Measurements from ENCODE around the gene NOS2.
"Not testable (repeated sequence)": the region's sequence is repeated elsewhere in the genome, so short reads cannot be mapped to it uniquely, and the experiment has no call there.

Gene NOS2

GRCh38 chr17:27845264-27846041 is 45.1 kb upstream of the NOS2 start:
- Histone ChIP-seq H3K4me3 (IDR thresholded peaks at IDR 0.05; ENCODE audit: insufficient read depth, low read depth, low read length) (no peak overlapping the region), H2AFZ (ENCODE audit: low read depth) (no peak overlapping the region), H3K27ac (no peak overlapping the region), H3K36me3 (ENCODE audit: insufficient read depth) (no peaks in the 10 kb centered on the region), H3K9ac (no peak overlapping the region), H3K27me3 (ENCODE audit: insufficient read depth, low read depth) (no peaks in the 10 kb centered on the region), H3K4me1 (ENCODE audit: low read depth, poor library complexity, severe bottlenecking) (no peaks in the 10 kb centered on the region), H4K20me1 (ENCODE audit: insufficient read depth) (no peaks in the 10 kb centered on the region), H3K4me2 (no peak overlapping the region), H3K79me2 (ENCODE audit: insufficient read depth, low read depth) (no peaks in the 10 kb centered on the region)
- TF ChIP-seq, protein P1, sequence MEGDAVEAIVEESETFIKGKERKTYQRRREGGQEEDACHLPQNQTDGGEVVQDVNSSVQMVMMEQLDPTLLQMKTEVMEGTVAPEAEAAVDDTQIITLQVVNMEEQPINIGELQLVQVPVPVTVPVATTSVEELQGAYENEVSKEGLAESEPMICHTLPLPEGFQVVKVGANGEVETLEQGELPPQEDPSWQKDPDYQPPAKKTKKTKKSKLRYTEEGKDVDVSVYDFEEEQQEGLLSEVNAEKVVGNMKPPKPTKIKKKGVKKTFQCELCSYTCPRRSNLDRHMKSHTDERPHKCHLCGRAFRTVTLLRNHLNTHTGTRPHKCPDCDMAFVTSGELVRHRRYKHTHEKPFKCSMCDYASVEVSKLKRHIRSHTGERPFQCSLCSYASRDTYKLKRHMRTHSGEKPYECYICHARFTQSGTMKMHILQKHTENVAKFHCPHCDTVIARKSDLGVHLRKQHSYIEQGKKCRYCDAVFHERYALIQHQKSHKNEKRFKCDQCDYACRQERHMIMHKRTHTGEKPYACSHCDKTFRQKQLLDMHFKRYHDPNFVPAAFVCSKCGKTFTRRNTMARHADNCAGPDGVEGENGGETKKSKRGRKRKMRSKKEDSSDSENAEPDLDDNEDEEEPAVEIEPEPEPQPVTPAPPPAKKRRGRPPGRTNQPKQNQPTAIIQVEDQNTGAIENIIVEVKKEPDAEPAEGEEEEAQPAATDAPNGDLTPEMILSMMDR (conservative IDR thresholded peaks at IDR 0.05; ENCODE audit: low read depth, low read length): no peak

GRCh38 chr17:27840688-27841087 is 40.4 kb upstream of the NOS2 start:
- no peaks in the 10 kb centered on the region for H3K36me3 ChIP-seq (ENCODE audit: insufficient read depth)
- TF ChIP-seq, protein P1 (conservative IDR thresholded peaks at IDR 0.05; ENCODE audit: low read depth, low read length): no peak
- H4K20me1 ChIP-seq (ENCODE audit: insufficient read depth): no peaks in the 10 kb centered on the region
- H3K27me3 ChIP-seq (ENCODE audit: insufficient read depth, low read depth): no peaks in the 10 kb centered on the region
- H2AFZ ChIP-seq (ENCODE audit: low read depth): no peak overlapping the region
- H3K4me1 ChIP-seq (ENCODE audit: low read depth, poor library complexity, severe bottlenecking): no peaks in the 10 kb centered on the region
- no peaks in the 10 kb centered on the region for H3K79me2 ChIP-seq (ENCODE audit: insufficient read depth, low read depth)
- H3K9ac ChIP-seq: no peak overlapping the region
- no peak overlapping the region for H3K4me2 ChIP-seq
- no peak overlapping the region for H3K4me3 ChIP-seq (IDR thresholded peaks at IDR 0.05; ENCODE audit: insufficient read depth, low read depth, low read length)
- no peak overlapping the region for H3K27ac ChIP-seq

DNA sequence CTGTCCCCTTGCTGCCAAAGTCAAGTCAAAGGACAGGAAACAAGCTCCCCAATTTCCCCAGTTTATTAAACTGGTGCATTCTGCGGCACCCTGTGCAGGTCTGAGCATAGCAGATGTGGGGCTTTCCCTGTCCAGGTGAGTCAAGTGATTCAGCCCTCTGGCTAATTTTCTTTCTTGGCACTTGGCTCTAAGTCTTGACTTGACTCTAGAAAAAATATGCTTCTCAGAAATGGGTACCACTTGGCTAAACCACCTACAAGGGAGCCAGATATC is 40.0 kb upstream of the NOS2 start:
- not testable (repeated sequence) for H3K36me3 ChIP-seq (ENCODE audit: insufficient read depth); H3K27ac ChIP-seq; H3K4me2 ChIP-seq; H3K4me1 ChIP-seq (ENCODE audit: low read depth, poor library complexity, severe bottlenecking); H3K4me3 ChIP-seq (IDR thresholded peaks at IDR 0.05; ENCODE audit: insufficient read depth, low read depth, low read length); H4K20me1 ChIP-seq (ENCODE audit: insufficient read depth); H3K79me2 ChIP-seq (ENCODE audit: insufficient read depth, low read depth); H3K9ac ChIP-seq; H2AFZ ChIP-seq (ENCODE audit: low read depth); H3K27me3 ChIP-seq (ENCODE audit: insufficient read depth, low read depth)

GRCh38 chr17:27839571-27840405 is 39.5 kb upstream of the NOS2 start:
- not testable (repeated sequence) for H3K4me1 ChIP-seq (ENCODE audit: low read depth, poor library complexity, severe bottlenecking); H3K9ac ChIP-seq; H3K36me3 ChIP-seq (ENCODE audit: insufficient read depth); H3K4me3 ChIP-seq (IDR thresholded peaks at IDR 0.05; ENCODE audit: insufficient read depth, low read depth, low read length); H3K4me2 ChIP-seq; H3K79me2 ChIP-seq (ENCODE audit: insufficient read depth, low read depth); H2AFZ ChIP-seq (ENCODE audit: low read depth); H3K27me3 ChIP-seq (ENCODE audit: insufficient read depth, low read depth); H3K27ac ChIP-seq; H4K20me1 ChIP-seq (ENCODE audit: insufficient read depth)

DNA sequence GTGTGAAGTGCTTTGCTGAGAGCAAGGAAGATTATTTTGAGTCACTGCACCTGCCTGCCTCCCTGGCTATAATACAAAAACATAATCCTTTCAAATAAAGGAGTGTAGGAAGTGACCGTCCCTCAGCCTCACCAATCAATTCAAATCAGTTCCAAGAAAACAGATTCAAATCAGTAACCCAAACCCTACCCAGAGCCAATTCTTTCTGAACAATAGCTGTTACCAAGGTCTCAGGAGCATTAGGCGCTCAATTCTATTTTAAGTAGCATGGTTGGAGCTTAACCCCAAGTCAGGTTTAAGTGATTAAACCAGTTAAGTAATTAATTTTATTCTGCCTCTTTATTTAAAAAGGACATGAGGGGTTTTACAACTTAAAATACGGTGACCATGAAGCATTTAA is 38.3 kb upstream of the NOS2 start:
- not testable (repeated sequence) for H3K36me3 ChIP-seq (ENCODE audit: insufficient read depth); H2AFZ ChIP-seq (ENCODE audit: low read depth); H3K27ac ChIP-seq; H3K27me3 ChIP-seq (ENCODE audit: insufficient read depth, low read depth); H3K4me2 ChIP-seq; H3K79me2 ChIP-seq (ENCODE audit: insufficient read depth, low read depth); H3K9ac ChIP-seq; H3K4me1 ChIP-seq (ENCODE audit: low read depth, poor library complexity, severe bottlenecking); H4K20me1 ChIP-seq (ENCODE audit: insufficient read depth); H3K4me3 ChIP-seq (IDR thresholded peaks at IDR 0.05; ENCODE audit: insufficient read depth, low read depth, low read length)

DNA sequence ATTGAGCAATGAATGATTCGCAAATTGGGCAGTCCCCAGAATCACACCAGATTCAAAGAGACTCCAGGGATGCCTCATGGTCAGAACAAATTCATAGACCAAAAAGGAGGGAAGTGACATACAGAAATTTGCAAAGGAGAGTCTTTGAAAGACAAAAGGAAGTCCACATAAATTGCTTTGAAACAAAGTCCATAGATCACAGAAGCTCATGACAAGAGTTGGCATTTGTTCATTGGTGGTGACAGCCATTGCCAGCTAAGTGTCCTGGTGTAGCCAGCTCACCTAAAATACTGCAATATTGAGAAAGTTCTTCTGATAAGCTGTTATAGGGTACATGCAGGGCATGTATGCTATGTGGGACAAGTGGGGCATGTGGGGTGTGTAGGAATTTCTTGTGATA is 37.4 kb upstream of the NOS2 start:
- not testable (repeated sequence) for H3K36me3 ChIP-seq (ENCODE audit: insufficient read depth); H3K27me3 ChIP-seq (ENCODE audit: insufficient read depth, low read depth); H3K4me1 ChIP-seq (ENCODE audit: low read depth, poor library complexity, severe bottlenecking); H3K4me2 ChIP-seq; H3K79me2 ChIP-seq (ENCODE audit: insufficient read depth, low read depth); H4K20me1 ChIP-seq (ENCODE audit: insufficient read depth); H3K9ac ChIP-seq; H3K4me3 ChIP-seq (IDR thresholded peaks at IDR 0.05; ENCODE audit: insufficient read depth, low read depth, low read length); H2AFZ ChIP-seq (ENCODE audit: low read depth); H3K27ac ChIP-seq
